Renal cortical epithelial cell (primary cell): ENCODE measurements around the gene UNC13C. TPM values are rescaled to one million over a fixed set of nuclear protein-coding genes. Genes with fewer than 3 reads are reported as not detected.
"Not testable (repeated sequence)": the region's sequence is repeated elsewhere in the genome, so short reads cannot be mapped to it uniquely, and the experiment has no call there.

Experiments used
- DNase-seq: peaks from one replicate; pipeline ENCODE4 v3.0.0-alpha.2; 2011; ENCODE audit warnings: low read depth
- total RNA-seq: library from RNA; depleted of rRNA; stranded (reverse); fragments of >200 nt; gene quantifications from 2 replicates; pipeline ENCODE4 v1.2.3, GENCODE V29; 2014

Gene UNC13C
- total RNA-seq, 1 donor from 2014 or later: under 0.01 TPM

DNA sequence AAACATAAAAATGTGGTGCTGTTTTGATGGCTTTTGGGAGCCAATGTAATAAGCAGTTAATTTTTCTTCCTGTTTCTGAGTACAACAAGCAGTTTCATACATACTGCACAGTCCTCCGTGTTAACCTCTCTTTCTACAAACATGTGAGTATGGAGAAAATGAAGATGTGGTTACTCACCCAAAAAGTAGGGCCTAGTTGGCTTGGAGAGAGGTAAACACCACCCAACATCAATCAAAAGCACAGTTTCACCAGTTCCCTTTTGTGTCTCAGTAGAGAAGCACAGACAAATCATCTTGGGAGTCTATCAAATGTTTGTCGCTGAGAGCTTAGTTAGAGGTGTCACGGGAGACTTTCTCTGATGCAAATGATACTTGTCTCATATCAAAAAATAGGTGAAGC, 320.2 kb downstream of the UNC13C start:
- DNase-seq: no peak

DNA sequence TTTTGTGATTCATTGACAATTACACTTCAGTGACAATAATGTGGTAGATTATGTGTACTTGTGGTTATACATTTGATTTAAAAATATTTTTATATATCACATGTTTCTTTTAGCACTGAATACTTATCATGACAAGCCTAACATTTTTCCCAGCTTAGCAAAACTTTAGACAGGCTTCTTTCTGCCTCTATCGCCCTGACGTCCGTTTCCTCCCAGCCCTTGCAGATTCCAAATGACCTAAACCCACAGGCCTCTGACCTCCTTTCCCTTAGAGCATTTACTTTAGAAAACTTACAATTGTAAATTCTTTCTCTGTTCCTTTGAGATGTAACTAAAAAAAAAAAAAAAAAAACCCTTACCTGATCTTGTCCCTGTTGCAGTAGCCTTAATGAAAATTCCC, 326.1 kb downstream of the UNC13C start:
- no peak for DNase-seq

DNA sequence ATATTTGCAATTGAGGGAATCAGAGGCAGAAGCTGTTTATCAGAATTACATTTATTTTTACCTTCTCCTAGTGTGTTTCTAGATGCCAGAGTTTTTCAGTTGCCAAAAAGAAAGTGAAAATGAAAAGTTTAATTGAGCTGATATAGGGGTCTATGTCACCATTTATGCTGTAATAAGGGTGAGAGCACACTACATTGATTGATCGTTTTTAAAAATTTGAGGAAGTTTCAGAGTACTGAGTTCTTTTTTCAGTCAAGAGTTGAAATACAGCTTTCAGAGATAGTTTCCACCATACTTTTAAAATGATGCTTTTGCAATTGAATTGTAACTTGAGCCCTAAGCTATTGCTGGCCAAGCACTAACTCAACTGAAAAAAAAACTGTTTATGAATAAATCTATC, 326.9 kb downstream of the UNC13C start:
- DNase-seq: no peak

DNA sequence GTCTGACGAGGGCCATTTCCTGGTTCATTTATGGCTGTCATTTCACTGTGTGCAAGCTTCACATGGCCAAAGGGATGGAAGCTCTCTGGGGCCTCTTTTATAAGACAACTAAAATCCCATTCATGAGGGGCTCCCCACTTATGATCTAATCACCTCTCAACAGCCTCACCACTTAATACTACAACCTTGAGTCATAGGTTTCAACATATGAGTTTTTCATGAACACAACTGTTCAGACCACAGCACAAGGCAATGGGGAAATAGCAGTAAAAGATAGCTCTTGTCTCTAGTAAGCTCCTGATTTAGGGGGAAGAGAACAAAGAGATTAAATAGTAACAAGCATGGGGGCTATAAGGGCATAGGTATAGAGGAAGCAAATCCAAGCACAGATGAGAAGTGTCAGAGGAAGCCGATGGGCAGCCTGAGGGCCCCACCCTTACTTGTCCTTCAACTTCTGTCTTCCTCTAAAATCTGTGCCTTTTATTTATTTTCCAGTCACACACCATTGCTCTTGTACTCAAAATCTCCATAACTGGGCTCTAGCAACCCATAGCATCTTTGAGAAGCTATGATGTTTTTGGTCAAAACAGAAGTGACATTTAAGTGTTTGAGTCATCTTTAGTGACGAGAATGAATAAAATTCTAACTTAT, 329.1 kb downstream of the UNC13C start:
- DNase-seq: peak; percentile 2

DNA sequence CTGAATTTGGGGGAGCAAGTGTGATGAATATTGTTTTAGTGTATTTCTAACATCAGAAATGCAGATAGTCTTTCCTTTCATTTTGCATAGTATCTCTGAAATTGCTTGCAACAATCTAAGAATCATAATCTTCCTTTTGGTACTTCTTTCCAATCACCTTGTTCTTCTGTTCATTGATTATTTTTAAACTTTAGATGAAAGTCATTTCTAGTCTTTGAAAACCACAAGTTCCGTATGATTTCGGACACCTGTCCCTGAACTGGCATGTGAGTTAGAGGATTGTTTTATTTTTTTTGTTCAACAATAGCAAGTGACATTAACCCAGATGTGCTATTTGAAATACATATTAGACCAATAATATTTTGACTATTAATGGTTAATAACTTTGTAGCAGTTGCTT, 329.7 kb downstream of the UNC13C start:
- DNase-seq: no peak

DNA sequence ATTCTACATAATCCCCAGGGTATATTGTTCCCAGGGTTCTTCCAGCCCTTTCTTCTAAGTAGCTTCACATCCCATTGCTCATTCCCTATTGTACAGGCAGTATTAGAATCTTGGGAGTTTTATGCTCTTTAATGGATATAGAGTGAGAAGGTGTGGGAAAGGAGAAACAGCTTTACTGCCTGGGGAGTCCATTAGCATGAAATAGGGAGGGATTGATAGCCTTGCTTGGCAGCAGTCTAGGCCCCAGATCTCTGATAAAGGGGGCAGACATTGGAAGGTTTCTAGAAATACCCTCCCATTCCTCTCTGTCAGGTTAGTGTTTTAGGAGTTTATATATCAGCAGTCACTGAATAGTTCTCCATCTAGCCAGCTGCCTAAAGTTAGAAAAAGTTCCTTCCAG, 334.3 kb downstream of the UNC13C start:
- DNase-seq: no peak

DNA sequence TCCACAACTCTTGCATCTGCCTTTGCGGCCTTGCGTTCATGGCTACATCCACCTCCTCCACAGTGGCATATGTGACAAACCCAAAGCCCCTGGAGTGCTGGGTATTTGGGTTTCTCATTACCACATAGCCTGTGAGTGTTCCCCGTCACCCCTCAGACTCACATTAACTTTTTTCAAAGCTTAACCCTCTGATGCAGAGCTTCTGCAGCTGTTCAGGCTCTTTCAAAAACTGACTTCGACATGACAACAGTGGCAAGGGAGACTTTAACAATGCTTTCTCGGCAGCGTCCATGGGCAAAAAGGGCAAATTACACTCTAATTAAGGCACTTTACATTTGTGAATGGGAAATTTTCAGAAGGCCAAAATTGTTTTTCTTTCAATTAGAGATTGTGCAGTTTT, 343.2 kb downstream of the UNC13C start:
- DNase-seq: no peak

DNA sequence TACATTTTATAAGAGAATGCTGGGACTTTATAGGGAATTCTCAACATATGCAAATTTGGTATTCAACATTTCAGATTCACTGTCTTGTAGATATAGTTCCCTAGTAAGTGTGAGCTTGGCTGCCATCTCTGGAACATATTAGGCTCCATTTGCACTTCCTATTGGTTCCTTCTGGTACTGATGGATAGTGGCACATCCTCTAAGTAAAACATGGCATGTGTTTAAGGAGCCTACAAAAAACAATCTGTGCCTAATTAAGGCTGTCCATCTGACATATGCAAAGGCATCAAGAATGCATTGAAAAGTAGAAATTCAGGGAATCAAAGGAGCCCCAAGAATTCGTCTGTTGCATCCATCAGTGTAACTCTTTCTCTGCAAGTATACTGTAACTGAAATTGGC, 344.1 kb downstream of the UNC13C start:
- no peak for DNase-seq

DNA sequence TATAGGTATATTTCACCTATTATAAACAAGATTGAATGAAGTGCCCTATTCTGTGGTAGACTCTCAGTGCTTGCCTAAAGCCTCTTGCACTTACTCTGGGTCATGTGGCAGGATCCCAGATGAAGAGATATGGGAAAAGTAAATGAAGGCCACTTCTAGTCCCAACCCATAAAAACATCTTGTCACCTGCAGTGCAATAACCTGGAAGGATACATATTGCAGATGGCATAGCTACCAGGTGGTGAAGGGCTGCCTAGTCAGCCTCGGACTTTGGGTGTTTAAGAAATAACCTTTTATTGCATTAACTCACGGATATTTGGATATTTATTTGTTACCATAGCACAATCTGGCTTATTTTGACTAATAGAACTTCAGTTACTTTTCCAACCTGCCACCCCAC, 367.1 kb downstream of the UNC13C start:
- DNase-seq: no peak

DNA sequence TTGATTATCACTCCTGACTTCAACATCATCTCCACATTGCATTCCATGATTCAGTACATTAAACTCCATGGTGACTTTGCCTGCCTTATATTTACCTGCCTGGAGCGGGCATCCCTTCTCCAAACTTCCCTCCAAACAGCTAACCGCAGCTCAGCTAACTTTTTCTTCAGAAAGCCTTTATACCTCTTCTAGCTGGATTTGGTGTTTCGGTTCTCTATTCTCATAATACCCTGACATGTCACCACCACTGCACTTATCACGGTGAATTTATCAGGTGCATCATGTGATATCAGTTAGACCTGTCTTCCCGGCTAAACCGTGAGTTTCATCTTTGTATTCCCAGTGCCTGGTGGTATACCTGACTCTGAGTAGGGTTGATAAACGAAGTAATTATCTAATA, 367.6 kb downstream of the UNC13C start:
- DNase-seq: no peak

DNA sequence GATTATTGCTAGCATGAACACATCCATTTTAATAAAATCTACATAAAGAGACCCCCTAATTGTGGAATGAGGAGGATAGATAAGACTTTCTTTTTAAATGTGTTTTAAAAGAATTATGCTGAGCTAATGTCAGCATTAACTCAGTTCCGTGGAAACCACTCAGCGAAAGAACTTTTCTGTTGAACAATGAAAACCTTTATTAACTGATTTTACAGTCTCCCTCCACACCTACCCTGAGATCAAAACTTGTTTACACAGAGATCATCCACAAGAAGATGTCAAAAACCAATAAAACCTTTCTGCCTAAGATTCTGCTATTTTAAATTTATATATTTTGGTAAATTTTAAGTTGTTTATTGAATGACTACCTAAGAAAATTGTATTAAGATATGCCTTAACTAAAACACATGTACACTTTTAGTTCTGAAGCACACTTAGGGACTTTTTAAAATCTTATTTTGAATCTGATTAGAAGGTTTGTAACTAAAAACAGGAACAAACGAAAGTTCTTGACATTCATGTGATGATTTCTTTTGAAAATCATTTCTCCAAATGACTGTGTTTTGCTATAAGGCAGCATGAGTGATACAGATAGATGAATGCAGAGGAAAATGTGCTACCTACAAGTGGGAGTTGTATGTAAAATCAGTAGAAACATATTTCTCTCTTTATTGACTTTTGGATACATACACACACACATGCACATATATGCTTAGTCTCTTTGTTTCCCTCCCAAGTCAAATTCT, 369.0 kb downstream of the UNC13C start:
- no peak for DNase-seq

DNA sequence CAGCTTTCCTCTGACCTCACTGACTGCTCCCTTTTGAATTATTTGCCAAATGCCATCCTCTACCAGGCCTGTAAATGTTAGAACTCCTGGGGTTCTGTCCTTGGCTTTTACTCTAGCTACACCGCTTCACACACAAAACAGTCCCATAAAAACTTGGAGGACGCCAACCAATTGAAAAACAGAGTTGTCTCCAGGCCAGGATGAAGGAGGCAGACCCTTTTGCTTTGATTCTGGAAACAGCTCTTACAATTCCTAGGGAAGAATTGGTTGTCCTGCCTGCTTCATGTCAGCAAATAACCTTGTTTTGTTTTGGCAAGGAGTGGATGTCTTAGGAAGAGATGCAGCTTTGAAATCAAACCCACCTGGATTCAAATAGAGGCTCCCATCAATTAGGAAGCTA, 375.5 kb downstream of the UNC13C start:
- no peak for DNase-seq

DNA sequence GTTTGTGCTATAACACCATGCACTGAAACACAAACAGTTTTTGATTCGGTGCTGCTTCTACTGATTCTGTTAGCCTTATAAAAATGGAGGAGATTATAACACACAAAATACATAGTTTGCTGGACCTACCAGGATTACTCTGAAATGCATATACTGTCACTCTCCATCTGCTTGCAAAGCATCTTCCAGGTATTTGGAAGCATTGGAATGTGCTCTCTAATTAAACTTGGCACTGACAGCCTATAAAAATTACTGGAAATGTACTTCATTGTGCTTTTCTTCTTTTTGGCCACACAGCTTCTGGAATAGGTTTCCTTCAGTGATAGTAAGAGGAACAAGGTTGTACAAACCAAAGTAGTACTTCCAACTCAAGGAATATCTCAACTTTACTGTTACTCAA, 376.1 kb downstream of the UNC13C start:
- DNase-seq: no peak

DNA sequence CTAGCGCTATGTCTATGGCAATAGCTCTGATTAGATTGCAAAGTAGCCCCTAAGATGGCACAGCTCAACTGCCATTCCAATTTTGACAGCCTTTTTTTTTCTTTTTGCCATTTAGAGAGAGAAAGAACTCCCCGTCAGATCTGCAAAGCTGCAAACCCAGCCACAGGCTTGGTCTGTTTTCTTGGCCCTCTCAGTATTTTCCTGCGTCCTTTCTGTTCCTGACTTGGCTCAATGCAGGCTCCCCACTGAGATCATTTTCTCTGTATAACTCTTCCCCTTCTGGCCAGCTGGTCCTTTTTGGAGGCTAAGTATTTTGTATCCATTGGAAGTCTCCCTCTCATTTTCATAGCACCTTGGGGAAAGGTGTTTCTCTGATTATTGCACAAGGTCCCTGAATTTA, 386.7 kb downstream of the UNC13C start:
- no peak for DNase-seq

DNA sequence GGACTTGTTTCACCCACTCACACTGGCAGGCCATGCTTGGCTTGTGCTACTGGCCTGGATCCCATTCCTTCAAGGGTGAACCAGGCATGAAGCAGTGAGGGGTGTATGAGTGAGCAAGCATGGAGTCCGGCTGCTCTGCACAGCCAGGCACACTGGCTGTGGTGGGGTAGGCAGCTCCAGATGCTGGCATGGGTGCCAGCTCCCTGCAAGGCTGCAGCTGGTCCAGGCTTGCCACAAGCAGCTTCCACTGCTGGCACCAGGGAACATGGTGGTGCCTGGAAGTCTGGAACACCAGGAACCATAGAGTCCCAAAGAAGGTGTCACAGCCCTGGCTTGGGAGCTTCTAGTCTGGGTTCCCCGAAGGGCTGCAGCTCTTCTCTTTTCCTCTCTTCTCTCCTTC, 395.1 kb downstream of the UNC13C start:
- no peak for DNase-seq

DNA sequence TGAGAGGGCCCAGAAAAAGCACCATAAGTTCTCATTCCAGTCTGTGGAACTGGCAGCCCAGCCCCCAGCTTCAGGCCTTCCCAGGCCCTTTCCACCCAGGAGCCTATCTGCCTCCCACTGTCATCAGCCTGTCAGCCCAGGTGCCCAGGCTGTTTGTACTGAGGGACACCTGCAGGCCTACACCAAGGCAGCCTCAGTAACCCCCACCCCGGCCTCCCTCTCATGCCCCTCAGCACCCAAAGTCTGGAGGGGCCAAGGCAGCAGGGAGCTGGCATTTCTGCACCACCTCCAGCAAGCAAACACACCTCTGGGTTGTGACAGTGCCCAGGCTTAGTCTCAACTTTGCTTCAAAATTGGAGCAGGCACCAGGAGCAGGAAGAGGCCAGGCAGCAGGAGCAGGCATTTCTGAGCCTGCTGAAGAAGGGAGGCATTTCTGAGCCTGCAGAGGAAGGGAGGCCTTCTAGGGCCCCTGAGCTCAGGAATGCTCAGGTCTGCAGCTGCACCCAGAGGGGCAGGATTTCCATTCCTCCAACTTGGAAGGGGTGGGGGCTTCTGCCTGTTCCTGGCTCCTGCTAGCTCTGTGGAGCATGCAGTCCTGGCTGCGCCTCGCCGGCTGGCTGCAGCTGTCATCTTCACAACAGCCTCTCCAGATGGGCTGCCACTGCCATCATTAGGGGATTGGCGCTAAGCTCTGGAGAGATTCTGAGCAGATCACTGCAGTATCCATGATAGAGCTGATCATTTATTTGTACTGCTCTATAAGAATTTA, 396.1 kb downstream of the UNC13C start:
- no peak for DNase-seq

DNA sequence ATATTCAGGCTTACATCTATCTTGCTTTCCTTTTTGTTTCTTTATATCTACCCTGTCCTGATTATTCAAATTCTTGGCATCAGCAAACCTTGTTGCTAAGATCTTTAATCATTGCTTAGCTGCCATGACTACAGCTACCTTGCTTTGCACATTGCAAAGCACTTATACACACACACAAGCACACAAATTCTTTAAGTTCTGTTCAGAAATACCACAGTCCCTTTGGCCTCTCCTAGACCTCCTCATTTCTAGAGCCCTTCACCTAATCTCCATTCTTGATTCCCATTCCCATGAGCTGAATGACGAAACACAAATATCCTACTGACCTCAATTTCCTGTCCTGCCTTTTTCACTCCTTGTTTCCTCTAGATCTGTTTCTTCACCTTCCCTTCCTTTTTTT, 409.6 kb downstream of the UNC13C start:
- peak; percentile 80 for DNase-seq

DNA sequence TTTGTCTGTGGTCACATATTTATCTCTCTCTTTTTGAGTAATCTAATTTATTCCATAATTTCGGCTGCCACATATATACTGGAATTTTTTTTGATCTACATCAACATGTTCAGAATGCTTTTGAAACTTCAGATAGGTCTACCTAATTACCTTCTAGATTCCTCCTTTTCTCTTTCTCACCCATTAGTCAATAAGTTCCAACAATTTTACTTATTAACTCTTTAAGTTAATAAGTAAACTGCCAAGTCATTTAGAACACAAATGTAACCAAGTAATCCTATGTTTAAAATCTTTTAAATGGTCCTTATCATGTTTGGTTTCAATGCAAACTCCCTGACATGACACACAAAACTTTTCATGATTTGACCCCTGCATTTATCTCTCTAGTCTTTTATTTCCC, 410.5 kb downstream of the UNC13C start:
- peak; percentile 85 for DNase-seq

DNA sequence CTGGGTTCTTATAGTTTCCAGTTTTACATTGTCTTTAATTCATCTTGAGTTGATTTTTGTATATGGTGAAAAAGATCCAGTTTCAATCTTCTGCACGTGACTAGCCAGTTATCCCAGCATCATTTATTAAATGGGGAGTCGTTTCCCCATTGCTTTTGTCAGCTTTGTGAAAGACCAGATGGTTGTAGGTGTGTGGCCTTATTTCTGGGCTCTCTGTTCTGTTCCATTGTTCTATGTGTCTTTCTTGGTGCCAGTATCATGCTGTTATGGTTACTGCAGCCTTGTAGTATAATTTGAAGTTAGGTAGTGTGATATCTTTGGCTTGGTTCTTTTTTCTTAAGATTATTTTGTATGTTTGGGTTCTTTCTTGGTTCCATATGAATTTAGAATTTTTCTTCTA, 432.2 kb downstream of the UNC13C start:
- DNase-seq: no peak

DNA sequence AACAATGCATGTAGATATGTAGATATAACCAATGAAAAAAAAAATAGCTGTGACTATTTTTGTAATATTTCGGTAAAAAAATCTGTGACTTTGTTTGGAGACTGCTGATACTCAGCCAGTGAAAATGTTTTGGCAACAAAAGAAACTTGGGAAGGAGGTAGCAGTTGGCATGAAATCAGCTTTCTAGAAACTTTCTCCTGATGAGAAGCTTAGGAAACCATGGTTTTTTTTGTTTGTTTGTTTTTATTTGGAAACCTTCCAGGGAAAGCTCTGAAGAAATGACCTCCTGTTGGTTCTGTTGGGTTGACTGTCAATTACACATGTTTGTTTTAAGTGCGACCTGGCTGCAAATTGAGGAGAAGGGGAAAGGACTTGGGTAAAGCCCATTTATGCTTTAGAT, 445.9 kb downstream of the UNC13C start:
- peak; percentile 3 for DNase-seq

DNA sequence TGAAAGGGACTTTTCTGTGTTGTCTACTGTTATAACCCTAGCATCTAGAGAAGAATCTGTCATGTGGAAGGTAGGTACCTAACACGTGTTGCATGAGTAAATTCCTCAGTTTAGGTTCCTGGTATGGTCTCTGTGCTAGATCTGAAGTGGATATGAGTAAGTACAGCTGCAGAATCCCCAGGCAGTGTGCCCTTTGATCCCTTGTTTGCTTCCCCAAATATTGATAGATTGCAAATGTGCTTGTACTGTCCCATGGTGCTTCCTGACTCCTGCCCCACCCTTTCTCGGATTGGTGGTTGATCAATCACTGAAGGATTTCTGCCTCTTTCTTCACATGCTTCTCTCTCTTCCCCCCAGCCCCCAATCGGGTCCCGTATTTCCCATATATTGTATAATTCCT, 450.4 kb downstream of the UNC13C start:
- DNase-seq: no peak

DNA sequence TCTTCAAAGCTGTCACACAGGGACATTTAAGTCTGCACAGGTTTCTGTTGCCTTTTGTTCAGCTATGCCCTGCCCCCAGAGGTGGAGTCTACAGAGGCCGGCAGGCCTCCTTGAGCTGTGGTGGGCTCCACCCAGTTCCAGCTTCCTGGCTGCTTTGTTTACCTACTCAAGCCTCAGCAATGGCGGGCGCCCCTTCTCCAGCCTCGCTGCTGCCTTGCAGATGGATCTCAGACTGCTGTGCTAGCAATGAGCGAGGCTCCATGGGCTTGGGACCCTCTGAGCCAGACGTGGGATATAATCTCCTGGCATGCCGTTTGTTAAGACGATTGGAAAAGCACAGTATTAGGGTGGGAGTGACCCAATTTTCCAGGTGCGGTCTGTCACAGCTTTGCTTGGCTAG, 472.0 kb downstream of the UNC13C start:
- DNase-seq: not testable (repeated sequence)

DNA sequence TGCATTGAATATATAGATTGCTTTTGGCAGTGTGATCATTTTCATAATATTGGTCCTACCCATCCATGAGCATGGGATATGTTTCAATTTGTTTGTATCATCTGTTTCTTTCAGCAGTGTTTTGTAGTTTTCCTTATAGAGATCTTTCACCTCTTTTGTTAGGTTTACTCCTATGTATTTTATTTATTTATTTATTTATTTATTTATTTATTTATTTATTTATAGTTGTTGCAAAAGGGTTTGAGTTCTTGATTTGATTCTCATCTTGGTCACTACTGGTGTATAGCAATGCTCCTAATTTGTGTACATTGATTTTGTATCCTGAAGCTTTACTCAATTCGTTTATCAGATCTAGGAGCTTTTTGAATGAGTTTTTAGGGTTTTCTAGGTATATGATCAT, 478.2 kb downstream of the UNC13C start:
- no peak for DNase-seq
